Immature natural killer cell (primary cell): Measurements from ENCODE around the gene TRMT1L. TPM values are rescaled to one million over a fixed set of nuclear protein-coding genes. Genes with fewer than 3 reads are reported as not detected.
"Not testable (repeated sequence)": the region's sequence is repeated elsewhere in the genome, so short reads cannot be mapped to it uniquely, and the experiment has no call there.

Source experiments
- DNase-seq, 3 donors: peaks; one replicate each; pipeline ENCODE4 v3.0.0; 2022; ENCODE audit warnings: mixed read lengths in 1 of 3
- H3K27ac Mint-ChIP-seq, 6 donors: one replicate each; pipeline ENCODE4 v1.8.0; 2020; ENCODE audit warnings: mixed read lengths in 6 of 6, mild to moderate bottlenecking in 5 of 6, inconsistent platforms in 4 of 6, moderate library complexity in 3 of 6
- H3K27me3 Mint-ChIP-seq, 3 donors: one replicate each; pipeline ENCODE4 v1.8.0; 2020 to 2021; ENCODE audit warnings: low read depth in 3 of 3, mild to moderate bottlenecking in 3 of 3, mixed read lengths in 3 of 3, moderate library complexity in 3 of 3, inconsistent platforms in 1 of 3
- H3K36me3 Mint-ChIP-seq, 3 donors: one replicate each; pipeline ENCODE4 v1.8.0; 2020; ENCODE audit warnings: mixed read lengths in 3 of 3, inconsistent platforms in 2 of 3, mild to moderate bottlenecking in 2 of 3
- H3K4me1 Mint-ChIP-seq, 2 donors: one replicate each; pipeline ENCODE4 v1.8.0; 2020; ENCODE audit warnings: inconsistent platforms in 2 of 2, mild to moderate bottlenecking in 2 of 2, mixed read lengths in 2 of 2, moderate library complexity in 1 of 2
- H3K4me3 Mint-ChIP-seq, 5 donors: one replicate each; pipeline ENCODE4 v1.8.0; 2020; ENCODE audit warnings: mild to moderate bottlenecking in 5 of 5, mixed read lengths in 5 of 5, inconsistent platforms in 3 of 5, moderate library complexity in 3 of 5
- H3K9me3 Mint-ChIP-seq, 6 donors: one replicate each; pipeline ENCODE4 v1.8.0; 2020; ENCODE audit warnings: mild to moderate bottlenecking in 6 of 6, mixed read lengths in 6 of 6, inconsistent platforms in 4 of 6, moderate library complexity in 3 of 6
- polyA plus RNA-seq, 3 donors: library from polyadenylated mRNA; unstranded; fragments of 300-500 nt; fragmentation: Illumina TruSeq; gene quantifications; one replicate each; pipeline ENCODE4 v1.2.3, GENCODE V29; 2021

Gene TRMT1L
- 10 to 100 TPM in 1 of 3 donors, 1 to 10 TPM in 2; 4.7 to 11.8 (median 5.8) TPM for polyA plus RNA-seq

DNA sequence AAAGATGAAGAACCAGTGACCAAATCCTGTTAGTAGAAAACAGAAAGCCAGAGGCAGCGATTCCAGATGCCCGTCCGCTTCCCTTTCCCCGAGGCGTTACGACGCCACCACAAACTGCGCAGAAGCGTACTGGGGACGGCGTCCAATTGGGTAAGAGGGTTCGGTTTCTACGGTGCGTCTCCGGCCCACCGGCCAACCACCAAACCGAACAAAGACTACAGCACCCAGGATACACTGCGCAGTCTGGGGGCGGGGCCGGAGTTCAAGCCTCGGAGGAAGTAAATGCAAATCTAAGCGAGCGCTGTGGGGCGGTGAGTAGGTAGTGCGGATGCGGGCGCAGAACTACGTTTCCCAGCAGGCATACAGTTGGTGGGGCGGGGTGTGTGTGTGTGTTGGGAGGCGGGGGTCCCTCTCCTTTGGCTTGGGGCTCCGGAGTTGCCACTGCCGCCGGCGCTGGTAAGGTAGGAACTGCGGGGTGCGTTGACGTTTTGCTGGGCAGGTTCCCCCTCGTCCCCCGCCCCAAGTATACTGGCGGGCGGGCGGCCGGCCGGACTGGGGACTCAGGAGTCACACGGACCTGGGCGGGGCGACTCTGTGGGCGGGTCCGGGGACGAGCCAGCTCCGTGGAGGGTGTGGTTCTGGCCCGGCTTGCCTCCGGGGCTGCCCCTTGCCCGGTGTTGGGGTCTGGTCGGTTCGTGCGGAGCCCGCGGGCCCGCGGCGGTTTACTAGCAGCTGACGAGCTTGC lies at the start of gene TRMT1L, which contains the start of gene SWT1:
Gene TRMT1L (minus strand): TSS at position 100 of the 745 bp plus-strand sequence. CDS start 241 bp downstream, outside the sequence.
Gene SWT1 (plus strand): TSS at position 314 of the 745 bp plus-strand sequence. CDS start 3,675 bp downstream, outside the sequence.
- DNase-seq, result peak; percentile 97 to 98 (median 97)
- peaks cover 5 to 10% (median 6%) of the 10 kb centered on the region in 3 donors for H3K27me3 Mint-ChIP-seq
- H3K4me1 Mint-ChIP-seq, result peaks cover 27 to 38% of the 10 kb centered on the region in 2 donors
- H3K36me3 Mint-ChIP-seq, result peaks cover 0 to 7% (median 0%) of the 10 kb centered on the region in 3 donors
- no peaks in the 10 kb centered on the region for H3K9me3 Mint-ChIP-seq
- peak within 1 kb of the TSS; percentile 95 to 100 (median 98) for H3K4me3 Mint-ChIP-seq
- H3K27ac Mint-ChIP-seq, result peak within 1 kb of the TSS; percentile 91 to 99 (median 97)

GRCh38 chr1:185200889-185201288 lies 44.1 kb upstream of the TRMT1L start:
- Mint-ChIP-seq H3K27me3 (peaks cover 0 to 4% (median 0%) of the 10 kb centered on the region in 3 donors), H3K4me1 (no peaks in the 10 kb centered on the region), H3K36me3 (peaks cover 26 to 53% (median 36%) of the 10 kb centered on the region in 3 donors), H3K27ac (no peak overlapping the region), H3K4me3 (no peak overlapping the region), H3K9me3 (peaks cover 0 to 9% (median 6%) of the 10 kb centered on the region in 6 donors)
- no peak for DNase-seq

GRCh38 chr1:185198712-185199111 lies 42.0 kb upstream of the TRMT1L start:
- DNase-seq, H3K9me3 Mint-ChIP-seq, H3K4me1 Mint-ChIP-seq, H3K27me3 Mint-ChIP-seq, H3K27ac Mint-ChIP-seq, H3K4me3 Mint-ChIP-seq: not testable (repeated sequence)
- peaks cover 35 to 61% (median 40%) of the 10 kb centered on the region in 3 donors for H3K36me3 Mint-ChIP-seq

GRCh38 chr1:185193756-185194155 lies 37.0 kb upstream of the TRMT1L start:
- peaks cover 0 to 2% (median 0%) of the 10 kb centered on the region in 3 donors for H3K27me3 Mint-ChIP-seq
- H3K9me3 Mint-ChIP-seq, result peaks cover 0 to 9% (median 6%) of the 10 kb centered on the region in 6 donors
- H3K4me1 Mint-ChIP-seq, result peaks cover 0 to 1% of the 10 kb centered on the region in 2 donors
- peaks cover 41 to 57% (median 44%) of the 10 kb centered on the region in 3 donors for H3K36me3 Mint-ChIP-seq
- H3K4me3 Mint-ChIP-seq, result no peak overlapping the region
- DNase-seq, result no peak
- no peak overlapping the region for H3K27ac Mint-ChIP-seq

DNA sequence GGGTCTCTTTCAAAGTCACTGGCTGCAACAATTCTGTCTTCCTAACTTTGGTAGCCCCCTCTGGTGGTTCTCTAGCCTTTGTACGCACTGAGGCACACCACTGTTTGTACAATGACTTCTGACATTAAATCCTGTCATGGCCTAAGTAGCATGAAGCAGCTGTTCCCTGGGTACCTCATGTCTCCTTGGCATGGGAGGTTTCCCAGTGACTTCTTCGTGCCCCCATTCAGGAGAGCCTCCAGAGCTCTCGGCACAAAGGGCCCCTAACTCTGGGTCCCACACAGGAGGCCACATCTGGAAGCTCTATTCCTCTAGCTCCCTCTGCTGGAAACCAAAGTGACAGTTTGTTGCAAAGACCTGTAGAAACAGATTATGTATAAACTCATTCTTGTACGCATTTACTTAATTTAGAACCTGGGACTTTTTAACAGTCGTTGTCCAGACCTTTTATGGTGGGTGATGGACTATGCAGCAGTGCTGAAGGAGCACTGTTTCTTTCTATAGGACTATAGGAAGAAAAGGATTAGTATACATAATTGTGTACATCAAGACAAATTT lies 13.6 kb upstream of the TRMT1L start:
- Mint-ChIP-seq H3K9me3 (no peaks in the 10 kb centered on the region), H3K4me1 (no peaks in the 10 kb centered on the region), H3K36me3 (peaks cover 20 to 37% (median 25%) of the 10 kb centered on the region in 3 donors), H3K4me3 (peak overlapping the region in 1 of 5 donors; percentile 20), H3K27ac (no peak overlapping the region), H3K27me3 (peaks cover 0 to 1% (median 0%) of the 10 kb centered on the region in 3 donors)
- DNase-seq, result peak; percentile 21 to 43 (median 36)

DNA sequence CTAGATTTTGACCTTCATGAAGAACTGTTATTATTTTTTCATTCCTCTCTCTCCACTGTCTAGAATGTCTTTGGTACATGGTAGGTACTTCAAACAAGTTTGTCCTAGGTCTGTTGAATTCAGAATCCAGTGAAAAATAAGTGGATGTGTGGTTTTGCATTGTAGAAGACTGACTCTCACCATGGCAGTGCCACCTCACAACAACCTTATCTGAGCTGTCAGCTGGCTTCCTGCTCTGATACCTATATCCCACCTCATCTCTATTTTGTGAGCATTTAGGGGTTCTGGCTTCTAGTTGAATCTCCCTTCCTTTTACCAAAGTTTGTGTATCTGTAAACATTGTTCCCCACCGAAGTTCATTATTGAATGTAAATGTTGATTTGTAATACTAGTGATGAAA lies 9.4 kb upstream of the TRMT1L start:
- Mint-ChIP-seq H3K27me3 (peaks cover 0 to 1% (median 0%) of the 10 kb centered on the region in 3 donors), H3K4me3 (no peak overlapping the region), H3K36me3 (peaks cover 18 to 49% (median 19%) of the 10 kb centered on the region in 3 donors), H3K4me1 (no peaks in the 10 kb centered on the region), H3K27ac (no peak overlapping the region), H3K9me3 (no peaks in the 10 kb centered on the region)
- DNase-seq, result no peak

DNA sequence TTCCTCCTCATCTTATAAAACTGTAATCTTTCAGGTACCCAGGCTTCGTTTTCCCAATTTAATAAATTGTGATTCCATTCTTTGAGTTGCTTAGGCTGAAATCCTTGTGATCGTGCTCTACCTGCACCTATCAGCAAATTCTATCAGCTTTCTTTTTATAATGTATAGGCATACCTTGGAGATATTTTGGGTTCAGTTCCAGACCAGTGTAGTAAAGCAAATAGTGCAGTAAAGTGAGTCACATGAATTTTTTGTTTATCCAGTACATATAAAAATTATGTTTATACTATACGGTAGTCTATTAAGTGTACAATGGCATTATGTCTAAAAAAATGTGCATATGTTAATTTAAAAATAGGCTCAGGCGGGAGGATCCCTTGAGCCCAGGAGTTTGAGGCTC lies 5.7 kb upstream of the TRMT1L start:
- no peak for DNase-seq
- peaks cover 9 to 15% of the 10 kb centered on the region in 2 donors for H3K4me1 Mint-ChIP-seq
- peaks cover 0 to 2% (median 1%) of the 10 kb centered on the region in 3 donors for H3K27me3 Mint-ChIP-seq
- no peak overlapping the region for H3K4me3 Mint-ChIP-seq
- H3K36me3 Mint-ChIP-seq, result peaks cover 1 to 35% (median 13%) of the 10 kb centered on the region in 3 donors
- H3K9me3 Mint-ChIP-seq, result no peaks in the 10 kb centered on the region
- no peak overlapping the region for H3K27ac Mint-ChIP-seq

GRCh38 chr1:185159966-185160365 lies 3.2 kb upstream of the TRMT1L start:
- Mint-ChIP-seq H3K27ac (no peak overlapping the region), H3K4me3 (no peak overlapping the region), H3K9me3 (no peaks in the 10 kb centered on the region), H3K4me1 (peaks cover 23 to 31% of the 10 kb centered on the region in 2 donors), H3K27me3 (peaks cover 5 to 10% (median 6%) of the 10 kb centered on the region in 3 donors), H3K36me3 (peaks cover 0 to 21% (median 6%) of the 10 kb centered on the region in 3 donors)
- DNase-seq, result no peak

DNA sequence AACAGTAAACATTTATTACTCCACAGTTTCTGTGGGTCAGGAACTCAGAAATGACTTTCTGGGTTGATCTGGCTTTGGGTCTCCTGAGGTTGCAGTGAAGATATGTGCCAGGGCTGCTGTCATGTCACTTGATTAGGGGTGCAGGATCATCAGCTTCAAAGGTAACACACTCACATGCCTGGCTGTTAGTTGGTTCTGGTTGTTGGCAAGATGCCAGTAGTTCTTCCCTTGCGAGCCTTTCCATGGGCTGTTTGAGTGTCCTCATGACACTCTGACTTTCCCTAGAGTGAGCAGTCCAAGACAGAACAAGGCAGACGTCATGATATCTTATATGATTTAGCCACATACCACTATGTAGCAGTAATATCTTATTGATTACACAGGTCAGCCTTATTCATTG lies 2.0 kb upstream of the TRMT1L start:
- H3K27me3 Mint-ChIP-seq, result peaks cover 5 to 10% (median 6%) of the 10 kb centered on the region in 3 donors
- peak overlapping the region in 2 of 5 donors; percentile 39 to 98 for H3K4me3 Mint-ChIP-seq
- H3K4me1 Mint-ChIP-seq, result peaks cover 23 to 31% of the 10 kb centered on the region in 2 donors
- H3K9me3 Mint-ChIP-seq, result no peaks in the 10 kb centered on the region
- H3K27ac Mint-ChIP-seq, result no peak overlapping the region
- no peak for DNase-seq
- H3K36me3 Mint-ChIP-seq, result peaks cover 0 to 9% (median 3%) of the 10 kb centered on the region in 3 donors

DNA sequence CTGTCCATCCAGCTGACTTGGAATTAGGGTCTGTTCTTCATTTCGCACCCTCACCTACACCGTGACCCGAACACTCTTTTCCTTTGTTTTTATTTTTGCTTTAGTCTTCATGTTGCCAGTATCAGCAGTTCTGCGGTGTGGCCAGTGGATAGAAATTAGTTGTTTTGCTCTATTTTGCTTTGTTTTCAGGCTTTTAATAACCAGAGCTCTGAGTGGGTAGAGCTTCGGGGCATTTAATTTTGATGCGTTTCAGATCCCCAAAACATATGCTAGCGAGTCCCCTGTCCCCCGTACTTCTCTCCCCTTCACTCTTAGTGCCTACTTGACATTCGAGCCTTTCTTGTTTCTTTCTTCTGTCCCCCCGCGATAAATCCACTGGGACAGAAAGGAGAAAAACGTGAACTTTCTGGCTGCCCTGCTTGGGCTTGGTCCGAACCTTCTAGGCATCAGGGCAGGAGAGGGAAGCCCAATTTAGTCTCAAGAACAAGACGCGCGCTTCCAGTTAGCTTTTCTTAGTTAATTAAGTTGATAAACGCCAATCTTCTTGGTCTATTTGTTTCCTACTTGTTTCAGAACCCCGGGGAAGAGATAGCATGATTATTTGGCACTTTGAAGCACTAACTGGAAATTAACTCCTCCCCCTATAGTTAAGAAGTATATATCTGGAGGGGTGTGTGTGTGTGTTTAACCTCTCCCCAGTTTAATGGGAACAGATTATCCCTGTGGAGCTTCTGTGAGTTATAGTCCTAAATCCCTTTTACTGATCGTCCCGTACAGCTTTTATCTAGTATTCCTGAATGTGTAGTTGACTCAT lies 1.1 kb upstream of the TRMT1L start:
- Mint-ChIP-seq H3K27ac (peak overlapping the region; percentile 91 to 99 (median 97)), H3K4me3 (peak overlapping the region; percentile 95 to 100 (median 98)), H3K4me1 (peaks cover 23 to 31% of the 10 kb centered on the region in 2 donors), H3K36me3 (peaks cover 0 to 7% (median 0%) of the 10 kb centered on the region in 3 donors), H3K27me3 (peaks cover 5 to 10% (median 6%) of the 10 kb centered on the region in 3 donors), H3K9me3 (no peaks in the 10 kb centered on the region)
- peak in 1 of 3 donors; percentile 14 for DNase-seq

GRCh38 chr1:185156288-185156853 lies 382 bp downstream of the TRMT1L start:
- H3K4me1 Mint-ChIP-seq, result peaks cover 27 to 38% of the 10 kb centered on the region in 2 donors
- no peak for DNase-seq
- peak overlapping the region; percentile 95 to 100 (median 98) for H3K4me3 Mint-ChIP-seq
- peaks cover 5 to 10% (median 6%) of the 10 kb centered on the region in 3 donors for H3K27me3 Mint-ChIP-seq
- H3K9me3 Mint-ChIP-seq, result no peaks in the 10 kb centered on the region
- H3K27ac Mint-ChIP-seq, result peak overlapping the region; percentile 91 to 99 (median 97)
- H3K36me3 Mint-ChIP-seq, result peaks cover 0 to 5% (median 2%) of the 10 kb centered on the region in 3 donors

DNA sequence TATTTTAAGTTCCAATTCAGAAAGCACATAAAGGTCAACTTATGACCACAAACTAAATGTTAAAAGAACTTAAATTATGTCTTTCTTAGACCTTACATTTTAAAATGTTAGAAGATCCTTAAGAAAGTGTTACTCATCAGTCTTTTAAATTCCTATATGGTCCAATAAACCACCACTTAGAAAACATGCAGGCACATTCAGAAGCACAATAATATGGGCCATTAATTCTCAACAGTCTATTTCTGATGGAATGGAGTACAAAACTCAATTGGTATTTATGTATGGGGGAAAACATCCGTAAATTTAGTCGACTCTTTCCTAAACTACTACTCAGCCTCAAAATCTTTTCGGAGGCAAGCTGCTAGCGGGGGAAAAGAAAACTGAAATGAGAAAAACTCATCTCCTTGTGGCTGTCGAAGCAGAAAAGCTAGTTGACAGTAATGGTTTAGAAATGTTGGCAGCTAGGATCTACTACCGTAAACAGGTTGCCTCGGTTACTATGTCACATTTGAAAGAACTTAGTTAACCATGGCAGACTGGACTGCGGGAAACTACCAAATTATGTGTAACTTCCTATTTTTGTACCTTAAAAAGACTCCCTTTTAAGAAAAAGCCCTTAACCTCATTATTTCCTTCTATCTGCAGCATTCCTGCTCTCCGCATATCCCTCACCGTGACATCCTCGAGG lies 1.0 kb downstream of the TRMT1L start:
- H3K4me3 Mint-ChIP-seq, result peak overlapping the region; percentile 95 to 100 (median 98)
- H3K4me1 Mint-ChIP-seq, result peaks cover 27 to 38% of the 10 kb centered on the region in 2 donors
- DNase-seq, result peak in 2 of 3 donors; percentile 26 to 28
- H3K27ac Mint-ChIP-seq, result peak overlapping the region; percentile 91 to 99 (median 97)
- no peaks in the 10 kb centered on the region for H3K9me3 Mint-ChIP-seq
- peaks cover 5 to 10% (median 6%) of the 10 kb centered on the region in 3 donors for H3K27me3 Mint-ChIP-seq
- peaks cover under 1 to 8% (median 5%) of the 10 kb centered on the region in 3 donors for H3K36me3 Mint-ChIP-seq
